Ovary (tissue), 3 donors: ENCODE measurements around the gene MPND.

ENCODE experiments used
- POLR2A ChIP-seq: fragments of 450-650 bp; IDR thresholded peaks from one replicate; pipeline ENCODE4 v1.6.1; 2017; ENCODE audit warnings: antibody characterized with exemption, mild to moderate bottlenecking, moderate library complexity
- TF ChIP-seq, protein P1 (sequence below), 3 donors: fragments of 450-650 bp in 2 of 3; fragments of 200-600 bp in 1 of 3; IDR thresholded peaks; one replicate each; pipeline versions ENCODE4 v1.5.1 to v1.8.0; 2016 to 2022; ENCODE audit warnings: antibody characterized with exemption in 3 of 3, mild to moderate bottlenecking in 1 of 3
- donor health status: DM: no; HTN: no; CAD: no.

DNA sequence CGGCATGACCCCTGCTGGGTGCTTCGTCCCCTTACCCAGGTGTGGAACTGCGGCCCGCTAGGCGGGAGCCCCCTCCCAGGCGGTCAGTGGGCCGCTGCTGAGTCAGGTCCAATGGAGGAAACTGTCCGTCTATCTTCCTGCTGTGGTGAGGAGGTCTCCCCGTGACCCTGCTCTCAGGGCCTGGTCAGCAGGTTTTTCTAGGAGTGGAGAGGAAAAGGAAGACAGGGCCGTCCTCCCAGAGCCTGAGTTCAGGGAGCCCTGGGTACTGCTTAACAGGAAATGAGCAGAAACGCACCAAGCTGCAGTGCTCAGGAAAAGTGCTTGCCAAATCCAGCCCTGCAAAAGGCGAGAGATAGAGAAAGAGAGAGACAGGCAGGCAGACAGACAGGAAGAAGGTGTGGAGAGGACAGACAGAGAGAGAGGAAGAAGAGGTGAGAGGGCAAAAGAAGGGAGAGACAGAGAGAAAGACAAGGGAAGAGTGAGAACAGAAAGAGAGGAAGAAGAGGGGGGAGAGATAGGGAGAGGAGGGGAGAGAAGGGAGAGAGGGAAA is 46.7 kb downstream of the MPND start:
- TF ChIP-seq, protein P1, sequence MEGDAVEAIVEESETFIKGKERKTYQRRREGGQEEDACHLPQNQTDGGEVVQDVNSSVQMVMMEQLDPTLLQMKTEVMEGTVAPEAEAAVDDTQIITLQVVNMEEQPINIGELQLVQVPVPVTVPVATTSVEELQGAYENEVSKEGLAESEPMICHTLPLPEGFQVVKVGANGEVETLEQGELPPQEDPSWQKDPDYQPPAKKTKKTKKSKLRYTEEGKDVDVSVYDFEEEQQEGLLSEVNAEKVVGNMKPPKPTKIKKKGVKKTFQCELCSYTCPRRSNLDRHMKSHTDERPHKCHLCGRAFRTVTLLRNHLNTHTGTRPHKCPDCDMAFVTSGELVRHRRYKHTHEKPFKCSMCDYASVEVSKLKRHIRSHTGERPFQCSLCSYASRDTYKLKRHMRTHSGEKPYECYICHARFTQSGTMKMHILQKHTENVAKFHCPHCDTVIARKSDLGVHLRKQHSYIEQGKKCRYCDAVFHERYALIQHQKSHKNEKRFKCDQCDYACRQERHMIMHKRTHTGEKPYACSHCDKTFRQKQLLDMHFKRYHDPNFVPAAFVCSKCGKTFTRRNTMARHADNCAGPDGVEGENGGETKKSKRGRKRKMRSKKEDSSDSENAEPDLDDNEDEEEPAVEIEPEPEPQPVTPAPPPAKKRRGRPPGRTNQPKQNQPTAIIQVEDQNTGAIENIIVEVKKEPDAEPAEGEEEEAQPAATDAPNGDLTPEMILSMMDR (IDR thresholded peaks at IDR 0.05) = no peak
- TF ChIP-seq POLR2A = no peak
